GM12878 (cell line): ENCODE measurements around the gene TBC1D5.

ENCODE experiments used
- CREB1 ChIP-seq: IDR thresholded peaks from 2 replicates; pipeline ENCODE4 v1.6.1; 2012; ENCODE audit warnings: low read depth, mild to moderate bottlenecking, inconsistent platforms
- CTCF ChIP-seq, 3 experiments: IDR thresholded peaks in 2 of 3; conservative IDR thresholded peaks in 1 of 3; 2 replicates each; pipeline ENCODE4 v1.5.1; 2011; ENCODE audit warnings: low read depth in 3 of 3, low read length in 3 of 3, mild to moderate bottlenecking in 3 of 3, control low read depth in 2 of 3, moderate library complexity in 2 of 3, inconsistent platforms in 1 of 3, mixed read lengths in 1 of 3; ENCODE audit not compliant: control insufficient read depth in 2 of 3, insufficient read depth in 1 of 3; ENCODE audit errors: extremely low read depth in 1 of 3
- EP300 ChIP-seq, 2 experiments: fragments of 150-350 bp in 1 of 2; IDR thresholded peaks; 2 replicates each; pipeline ENCODE4 v1.6.1; 2011 to 2012; ENCODE audit warnings: low read depth in 2 of 2, low read length in 2 of 2, borderline replicate concordance in 1 of 2, improper control_type of control experiment in 1 of 2, inconsistent platforms in 1 of 2; ENCODE audit not compliant: control insufficient read depth in 1 of 2
- JUNB ChIP-seq: IDR thresholded peaks from 2 replicates; pipeline ENCODE4 v1.6.1; 2016; ENCODE audit warnings: antibody characterized with exemption, mild to moderate bottlenecking
- MAX ChIP-seq: IDR thresholded peaks from 2 replicates; pipeline ENCODE4 v1.6.1; 2012; ENCODE audit warnings: low read depth, low read length, improper control_type of control experiment
- POLR2A ChIP-seq: IDR thresholded peaks from 2 replicates; pipeline ENCODE4 v1.6.1; 2011; ENCODE audit warnings: low read depth, mild to moderate bottlenecking, low read length
- POLR2AphosphoS5 ChIP-seq: IDR thresholded peaks from 2 replicates; pipeline ENCODE4 v1.6.1; 2011; ENCODE audit warnings: mild to moderate bottlenecking, low read length, inconsistent platforms
- PRDM15 ChIP-seq: fragments of 450-650 bp; formaldehyde crosslinking; IDR thresholded peaks from 2 replicates; pipeline ENCODE4 v1.4.0; 2020; ENCODE audit warnings: mild to moderate bottlenecking, moderate library complexity
- SMC3 ChIP-seq: IDR thresholded peaks from 2 replicates; pipeline ENCODE4 v1.6.1; 2011; ENCODE audit warnings: low read length, improper control_type of control experiment, borderline replicate concordance
- SP1 ChIP-seq: IDR thresholded peaks from one replicate; pipeline ENCODE4 v1.6.1; 2011; ENCODE audit warnings: low read depth, low read length
- SUZ12 ChIP-seq: fragments of 200-600 bp; sonication (generic); IDR thresholded peaks from one replicate; pipeline ENCODE4 v1.6.1; 2018; ENCODE audit warnings: antibody characterized with exemption, mild to moderate bottlenecking; ENCODE audit not compliant: unreplicated experiment
- ZBTB33 ChIP-seq: fragments of 450-650 bp; IDR thresholded peaks from 2 replicates; pipeline ENCODE4 v1.6.1; 2017; ENCODE audit warnings: mild to moderate bottlenecking

GRCh38 chr3:17390785-17391184, 351.6 kb downstream of the TBC1D5 start:
- no peak for TF ChIP-seq CREB1
- TF ChIP-seq CTCF (IDR thresholded peaks at IDR 0.05 in 2 of 3, conservative IDR thresholded peaks at IDR 0.05 in 1 of 3; ENCODE audit: control insufficient read depth in 2 of 3, extremely low read depth in 1 of 3, insufficient read depth in 1 of 3, low read depth in 3 of 3, low read length in 3 of 3) = no peak
- no peak for TF ChIP-seq POLR2A
- no peak for TF ChIP-seq ZBTB33
- TF ChIP-seq JUNB = no peak
- no peak for TF ChIP-seq EP300 (IDR thresholded peaks at IDR 0.05; ENCODE audit: borderline replicate concordance in 1 of 2, control insufficient read depth in 1 of 2, low read depth in 2 of 2, low read length in 2 of 2)
- no peak for TF ChIP-seq SUZ12
- TF ChIP-seq SMC3 = no peak
- no peak for TF ChIP-seq PRDM15 (CRISPR knock-in tag)
- TF ChIP-seq MAX = no peak
- TF ChIP-seq SP1 = no peak
- TF ChIP-seq POLR2AphosphoS5 = no peak
